ENCODE results near the gene FGFBP3. TPM values are rescaled to one million over a fixed set of nuclear protein-coding genes. Genes with fewer than 3 reads are reported as not detected.
"Not testable (repeated sequence)": the region's sequence is repeated elsewhere in the genome, so short reads cannot be mapped to it uniquely, and the experiment has no call there.

Gene FGFBP3
- total RNA-seq, 1 donor from 2014 or later, result 0.22 TPM

DNA sequence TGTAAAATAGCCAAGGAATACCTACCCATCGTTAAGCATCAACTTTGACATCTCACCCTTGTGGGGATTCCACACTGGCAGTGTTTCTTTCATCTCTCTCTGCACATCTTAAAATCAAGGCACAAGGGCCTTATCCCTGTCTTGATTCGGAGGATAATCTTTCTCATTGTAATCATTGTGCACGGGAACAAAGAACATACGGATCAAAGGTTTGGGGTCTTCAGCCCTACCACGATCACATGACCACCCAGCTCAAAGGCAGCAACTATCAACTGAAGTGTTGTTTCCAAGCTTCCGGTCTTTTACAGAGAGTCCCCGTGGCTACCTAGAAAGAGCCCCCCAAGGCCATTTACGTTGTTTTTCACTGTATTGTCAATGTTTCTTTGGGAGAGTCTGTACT, 11.9 kb downstream of the FGFBP3 start:
- Histone ChIP-seq H3K9me3 (replicated peaks) (no peaks in the 10 kb centered on the region), H3K36me3 (no peaks in the 10 kb centered on the region), H3K27me3 (ENCODE audit: low read depth) (no peaks in the 10 kb centered on the region), H3K4me1 (no peaks in the 10 kb centered on the region), H3K27ac (replicated peaks) (no peak overlapping the region), H3K4me3 (no peak overlapping the region)
- intact Hi-C loops (cut with micrococcal nuclease), result no loop called here
- no peak for DNase-seq
- TF ChIP-seq, protein P1, sequence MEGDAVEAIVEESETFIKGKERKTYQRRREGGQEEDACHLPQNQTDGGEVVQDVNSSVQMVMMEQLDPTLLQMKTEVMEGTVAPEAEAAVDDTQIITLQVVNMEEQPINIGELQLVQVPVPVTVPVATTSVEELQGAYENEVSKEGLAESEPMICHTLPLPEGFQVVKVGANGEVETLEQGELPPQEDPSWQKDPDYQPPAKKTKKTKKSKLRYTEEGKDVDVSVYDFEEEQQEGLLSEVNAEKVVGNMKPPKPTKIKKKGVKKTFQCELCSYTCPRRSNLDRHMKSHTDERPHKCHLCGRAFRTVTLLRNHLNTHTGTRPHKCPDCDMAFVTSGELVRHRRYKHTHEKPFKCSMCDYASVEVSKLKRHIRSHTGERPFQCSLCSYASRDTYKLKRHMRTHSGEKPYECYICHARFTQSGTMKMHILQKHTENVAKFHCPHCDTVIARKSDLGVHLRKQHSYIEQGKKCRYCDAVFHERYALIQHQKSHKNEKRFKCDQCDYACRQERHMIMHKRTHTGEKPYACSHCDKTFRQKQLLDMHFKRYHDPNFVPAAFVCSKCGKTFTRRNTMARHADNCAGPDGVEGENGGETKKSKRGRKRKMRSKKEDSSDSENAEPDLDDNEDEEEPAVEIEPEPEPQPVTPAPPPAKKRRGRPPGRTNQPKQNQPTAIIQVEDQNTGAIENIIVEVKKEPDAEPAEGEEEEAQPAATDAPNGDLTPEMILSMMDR (IDR thresholded peaks at IDR 0.05; ENCODE audit: borderline replicate concordance), result no peak

- H3K4me1 ChIP-seq, result no peaks in the 10 kb centered on the region
- TF ChIP-seq, protein P1 (IDR thresholded peaks at IDR 0.05; ENCODE audit: borderline replicate concordance), result no peak
- H3K9me3 ChIP-seq (replicated peaks), result no peaks in the 10 kb centered on the region
- no peaks in the 10 kb centered on the region for H3K36me3 ChIP-seq
- intact Hi-C loops (cut with micrococcal nuclease), result no loop called here
- H3K27ac ChIP-seq (replicated peaks), result no peak overlapping the region
- H3K4me3 ChIP-seq, result no peak overlapping the region
- H3K27me3 ChIP-seq (ENCODE audit: low read depth), result no peaks in the 10 kb centered on the region
- DNase-seq, result no peak
These were observed 13.0 kb downstream of the FGFBP3 start for GRCh38 chr10:91896212-91896756.

DNA sequence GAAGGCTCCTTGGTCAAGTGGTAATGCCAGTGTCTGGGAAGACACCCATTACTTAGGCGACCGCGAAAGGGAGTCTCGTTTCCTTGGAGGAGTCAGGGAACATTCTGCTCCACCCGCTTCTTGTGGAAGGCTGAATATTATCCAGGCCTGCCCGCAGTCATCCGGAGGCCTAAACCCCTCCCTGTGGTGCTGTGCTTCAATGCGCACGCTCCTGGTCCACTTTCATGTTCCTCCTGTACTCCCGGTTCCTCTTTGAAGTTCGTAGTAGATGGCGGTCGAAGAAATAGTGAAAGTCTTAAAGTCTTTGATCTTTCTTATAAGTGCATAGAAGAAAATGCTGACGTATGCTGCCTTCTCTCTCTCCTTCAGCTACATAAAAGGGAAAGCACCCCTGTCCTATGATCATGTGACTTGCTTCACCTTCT, 15.0 kb downstream of the FGFBP3 start:
- intact Hi-C loops (cut with micrococcal nuclease); H3K27ac ChIP-seq (replicated peaks); H3K9me3 ChIP-seq (replicated peaks); H3K4me1 ChIP-seq; H3K36me3 ChIP-seq; H3K4me3 ChIP-seq; DNase-seq: not testable (repeated sequence)
- H3K27me3 ChIP-seq (ENCODE audit: low read depth), result peaks cover 12% of the 10 kb centered on the region

GRCh38 chr10:91893051-91893450, 16.2 kb downstream of the FGFBP3 start:
- Histone ChIP-seq H3K36me3 (no peaks in the 10 kb centered on the region), H3K4me3 (no peak overlapping the region), H3K4me1 (peaks cover 2% of the 10 kb centered on the region), H3K27ac (replicated peaks) (no peak overlapping the region), H3K9me3 (replicated peaks) (no peaks in the 10 kb centered on the region), H3K27me3 (ENCODE audit: low read depth) (peaks cover 24% of the 10 kb centered on the region)
- intact Hi-C loops (cut with micrococcal nuclease), result no loop called here
- TF ChIP-seq, protein P1 (IDR thresholded peaks at IDR 0.05; ENCODE audit: borderline replicate concordance), result no peak
- DNase-seq, result no peak

- Histone ChIP-seq H3K9me3 (replicated peaks) (no peaks in the 10 kb centered on the region), H3K36me3 (no peaks in the 10 kb centered on the region), H3K27me3 (ENCODE audit: low read depth) (peaks cover 26% of the 10 kb centered on the region), H3K4me1 (peaks cover 13% of the 10 kb centered on the region), H3K4me3 (no peak overlapping the region), H3K27ac (replicated peaks) (no peak overlapping the region)
- DNase-seq, result no peak
- TF ChIP-seq, protein P1 (IDR thresholded peaks at IDR 0.05; ENCODE audit: borderline replicate concordance), result no peak
- intact Hi-C loops (cut with micrococcal nuclease), result no loop called here
These were observed 17.9 kb downstream of the FGFBP3 start for GRCh38 chr10:91891125-91892001.
